SK-N-SH (cell line): ENCODE measurements around the gene SETD3.

Experiments used
- SMC3 ChIP-seq: IDR thresholded peaks from 2 replicates; pipeline ENCODE4 v1.6.1; 2012; ENCODE audit warnings: low read depth, low read length, improper control_type of control experiment
- YY1 ChIP-seq: IDR thresholded peaks from 2 replicates; pipeline ENCODE4 v1.4.0; 2012; ENCODE audit warnings: low read depth, mild to moderate bottlenecking
- TF ChIP-seq, protein P1 (sequence below): fragments of 200-600 bp; sonication (generic); IDR thresholded peaks from 2 replicates; pipeline ENCODE4 v1.6.1; 2017; ENCODE audit warnings: antibody characterized with exemption, mild to moderate bottlenecking, moderate library complexity
- TF ChIP-seq, protein P2 (sequence below): IDR thresholded peaks from 2 replicates; pipeline ENCODE4 v1.4.0; 2012; ENCODE audit warnings: low read depth, borderline replicate concordance

DNA sequence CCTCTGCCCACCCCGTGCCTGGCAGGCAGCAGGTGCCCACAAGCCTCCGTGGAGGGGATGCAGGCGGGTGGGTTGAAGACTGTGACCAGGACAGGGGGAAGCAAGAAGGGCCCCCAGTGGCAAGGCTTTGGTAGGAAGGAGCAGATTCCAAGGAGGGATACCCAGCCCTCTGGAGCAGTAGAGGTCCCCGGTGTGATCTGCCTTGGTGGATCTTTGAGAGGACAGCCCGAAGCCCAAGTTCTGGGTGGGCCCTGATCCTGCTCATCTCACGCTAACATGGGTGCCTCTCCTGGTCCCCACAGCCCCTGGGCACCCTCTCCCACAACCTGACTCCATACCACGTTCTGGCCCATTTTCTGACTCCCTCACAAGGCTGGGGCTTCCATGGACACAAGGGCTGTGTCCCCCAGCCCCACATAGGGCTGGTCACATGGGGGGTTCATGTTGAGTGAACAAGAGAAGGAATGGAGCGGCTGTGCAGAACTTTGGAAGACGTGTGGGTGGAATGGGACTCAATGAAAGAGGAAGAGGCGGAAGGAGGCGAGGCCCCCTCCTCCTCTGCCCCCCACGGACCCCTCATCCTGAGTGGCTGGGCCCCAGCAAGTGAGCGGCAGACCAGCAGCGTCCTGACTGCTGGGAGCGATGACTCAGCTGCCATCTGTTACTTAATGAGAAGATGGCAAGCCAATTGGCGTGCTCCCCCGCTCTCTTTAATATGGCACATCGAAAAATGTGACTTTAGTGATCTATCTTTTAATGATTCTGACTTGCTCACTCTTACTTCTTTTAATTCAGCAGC, 131.6 kb downstream of the SETD3 start:
- TF ChIP-seq, protein P1, sequence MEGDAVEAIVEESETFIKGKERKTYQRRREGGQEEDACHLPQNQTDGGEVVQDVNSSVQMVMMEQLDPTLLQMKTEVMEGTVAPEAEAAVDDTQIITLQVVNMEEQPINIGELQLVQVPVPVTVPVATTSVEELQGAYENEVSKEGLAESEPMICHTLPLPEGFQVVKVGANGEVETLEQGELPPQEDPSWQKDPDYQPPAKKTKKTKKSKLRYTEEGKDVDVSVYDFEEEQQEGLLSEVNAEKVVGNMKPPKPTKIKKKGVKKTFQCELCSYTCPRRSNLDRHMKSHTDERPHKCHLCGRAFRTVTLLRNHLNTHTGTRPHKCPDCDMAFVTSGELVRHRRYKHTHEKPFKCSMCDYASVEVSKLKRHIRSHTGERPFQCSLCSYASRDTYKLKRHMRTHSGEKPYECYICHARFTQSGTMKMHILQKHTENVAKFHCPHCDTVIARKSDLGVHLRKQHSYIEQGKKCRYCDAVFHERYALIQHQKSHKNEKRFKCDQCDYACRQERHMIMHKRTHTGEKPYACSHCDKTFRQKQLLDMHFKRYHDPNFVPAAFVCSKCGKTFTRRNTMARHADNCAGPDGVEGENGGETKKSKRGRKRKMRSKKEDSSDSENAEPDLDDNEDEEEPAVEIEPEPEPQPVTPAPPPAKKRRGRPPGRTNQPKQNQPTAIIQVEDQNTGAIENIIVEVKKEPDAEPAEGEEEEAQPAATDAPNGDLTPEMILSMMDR: no peak
- TF ChIP-seq YY1 (no peak), SMC3 (no peak)
- TF ChIP-seq, protein P2, sequence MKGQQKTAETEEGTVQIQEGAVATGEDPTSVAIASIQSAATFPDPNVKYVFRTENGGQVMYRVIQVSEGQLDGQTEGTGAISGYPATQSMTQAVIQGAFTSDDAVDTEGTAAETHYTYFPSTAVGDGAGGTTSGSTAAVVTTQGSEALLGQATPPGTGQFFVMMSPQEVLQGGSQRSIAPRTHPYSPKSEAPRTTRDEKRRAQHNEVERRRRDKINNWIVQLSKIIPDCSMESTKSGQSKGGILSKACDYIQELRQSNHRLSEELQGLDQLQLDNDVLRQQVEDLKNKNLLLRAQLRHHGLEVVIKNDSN: no peak
